ENCODE results near the gene TRAPPC3L.

- TF ChIP-seq ZC3H10 (CRISPR knock-in tag; IDR thresholded peaks at IDR 0.05) = no peak
- TF ChIP-seq ZFP30 (CRISPR knock-in tag; IDR thresholded peaks at IDR 0.05) = no peak
- TF ChIP-seq GLIS3 (CRISPR knock-in tag; IDR thresholded peaks at IDR 0.05) = no peak
- TF ChIP-seq ZNF8 (CRISPR knock-in tag; IDR thresholded peaks at IDR 0.05) = no peak
- TF ChIP-seq RARB (CRISPR knock-in tag; IDR thresholded peaks at IDR 0.05) = no peak
- no peak for TF ChIP-seq CSRNP3 (CRISPR knock-in tag; IDR thresholded peaks at IDR 0.05)
- TF ChIP-seq ZNF565 (CRISPR knock-in tag; conservative IDR thresholded peaks at IDR 0.05; ENCODE audit: low read depth) = no peak
Measured at GRCh38 chr6:116563830-116564229, 18.3 kb upstream of the TRAPPC3L start.
